Measurements from ENCODE around the gene IL20. TPM values are rescaled to one million over a fixed set of nuclear protein-coding genes. Genes with fewer than 3 reads are reported as not detected.

IL20 gene
- polyA plus RNA-seq, 1 donor (not counting 4 experiments of a cell fraction or from before 2014, with no cell fraction given), result 4.7 TPM

- dilution Hi-C loops (cut with MboI; ENCODE audit: extremely low pct_ligation_motif_present, low sequenced_read_pairs), result no loop called here
- Histone ChIP-seq H3K9ac (ENCODE audit: control insufficient read depth, extremely low read depth, insufficient read depth, low read length) (no peak overlapping the region), H3K4me3 (ENCODE audit: control insufficient read depth in 2 of 3, extremely low read depth in 1 of 3, insufficient read depth in 2 of 3, low read depth in 1 of 3, low read length in 3 of 3) (no peak overlapping the region), H3K36me3 (ENCODE audit: control insufficient read depth in 2 of 2, extremely low read depth in 1 of 2, insufficient read depth in 2 of 2, low read length in 2 of 2) (no peaks in the 10 kb centered on the region), H2AFZ (ENCODE audit: control insufficient read depth, low read length) (no peak overlapping the region), H3K27ac (ENCODE audit: control insufficient read depth, insufficient read depth, low read length) (no peak overlapping the region), H4K20me1 (ENCODE audit: control insufficient read depth, extremely low read depth, insufficient read depth, low read length) (no peaks in the 10 kb centered on the region), H3K27me3 (ENCODE audit: control insufficient read depth, extremely low read depth, insufficient read depth, low read length) (no peaks in the 10 kb centered on the region), H3K9me1 (ENCODE audit: control insufficient read depth, extremely low read depth, insufficient read depth, low read length) (no peaks in the 10 kb centered on the region), H3K4me1 (ENCODE audit: control insufficient read depth, extremely low read depth, insufficient read depth, low read length) (no peaks in the 10 kb centered on the region), H3K79me2 (ENCODE audit: control insufficient read depth, insufficient read depth, low read length) (no peaks in the 10 kb centered on the region), H3K4me2 (ENCODE audit: control insufficient read depth, extremely low read depth, insufficient read depth, low read depth, low read length) (no peak overlapping the region), H3K9me3 (ENCODE audit: control insufficient read depth, low read depth, low read length) (no peaks in the 10 kb centered on the region)
- DNase-seq (ENCODE audit: low read depth, low spot score), result no peak
- no peak for TF ChIP-seq EZH2 (IDR thresholded peaks at IDR 0.05; ENCODE audit: low read length)
- no peak for FAIRE-seq
These were observed 50.7 kb downstream of the IL20 start for GRCh38 chr1:206916000-206916709.

- Histone ChIP-seq H3K4me2 (ENCODE audit: control insufficient read depth, extremely low read depth, insufficient read depth, low read depth, low read length) (no peak overlapping the region), H3K9ac (ENCODE audit: control insufficient read depth, extremely low read depth, insufficient read depth, low read length) (no peak overlapping the region), H3K9me1 (ENCODE audit: control insufficient read depth, extremely low read depth, insufficient read depth, low read length) (no peaks in the 10 kb centered on the region), H3K9me3 (ENCODE audit: control insufficient read depth, low read depth, low read length) (no peaks in the 10 kb centered on the region), H3K4me3 (ENCODE audit: control insufficient read depth in 2 of 3, extremely low read depth in 1 of 3, insufficient read depth in 2 of 3, low read depth in 1 of 3, low read length in 3 of 3) (no peak overlapping the region), H3K27ac (ENCODE audit: control insufficient read depth, insufficient read depth, low read length) (no peak overlapping the region), H3K36me3 (ENCODE audit: control insufficient read depth in 2 of 2, extremely low read depth in 1 of 2, insufficient read depth in 2 of 2, low read length in 2 of 2) (no peaks in the 10 kb centered on the region), H2AFZ (ENCODE audit: control insufficient read depth, low read length) (no peak overlapping the region), H4K20me1 (ENCODE audit: control insufficient read depth, extremely low read depth, insufficient read depth, low read length) (no peaks in the 10 kb centered on the region), H3K79me2 (ENCODE audit: control insufficient read depth, insufficient read depth, low read length) (no peaks in the 10 kb centered on the region), H3K4me1 (ENCODE audit: control insufficient read depth, extremely low read depth, insufficient read depth, low read length) (no peaks in the 10 kb centered on the region), H3K27me3 (ENCODE audit: control insufficient read depth, extremely low read depth, insufficient read depth, low read length) (no peaks in the 10 kb centered on the region)
- TF ChIP-seq CTCF (optimal IDR thresholded peaks at IDR 0.05 in 1 of 3, IDR thresholded peaks at IDR 0.05 in 1 of 3, conservative IDR thresholded peaks at IDR 0.05 in 1 of 3; ENCODE audit: extremely low read depth in 1 of 3, insufficient read depth in 2 of 3, low read length in 3 of 3) (no peak), EZH2 (IDR thresholded peaks at IDR 0.05; ENCODE audit: low read length) (no peak)
- dilution Hi-C loops (cut with MboI; ENCODE audit: extremely low pct_ligation_motif_present, low sequenced_read_pairs), result no loop called here
- DNase-seq (ENCODE audit: low read depth, low spot score) (no peak), FAIRE-seq (no peak)
These were observed 52.7 kb downstream of the IL20 start for GRCh38 chr1:206918076-206918475.

Other genes with a start within 250 kb of the IL20 start
- 9.9 to 15.0 TPM (median 11.8 TPM) in 3 replicates for gene DYRK3, start 230.1 kb upstream of the IL20 start, polyA plus RNA-seq
- 41.5 to 67.0 TPM (median 42.1 TPM) in 3 replicates for gene MAPKAPK2, start 180.7 kb upstream of the IL20 start, polyA plus RNA-seq
- not detected in 3 replicates for gene IL19, start 94.8 kb upstream of the IL20 start, polyA plus RNA-seq
- not detected in 3 replicates for gene IL10, start 93.1 kb upstream of the IL20 start, polyA plus RNA-seq
- gene IL24, start 31.8 kb downstream of the IL20 start, polyA plus RNA-seq, result 2.1 to 3.1 TPM (median 2.3 TPM) in 3 replicates
- 1.8 to 8.1 TPM (median 1.8 TPM) in 3 replicates for gene FCMR, start 56.3 kb downstream of the IL20 start, polyA plus RNA-seq
- 0.01 TPM in 1 of 3 replicates, not detected in the others for gene PIGR, start 80.8 kb downstream of the IL20 start, polyA plus RNA-seq
- gene FCAMR, start 104.8 kb downstream of the IL20 start, polyA plus RNA-seq, result not detected in 3 replicates
- 38.8 to 69.2 TPM (median 65.3 TPM) in 3 replicates for gene C1orf116, start 167.1 kb downstream of the IL20 start, polyA plus RNA-seq
- 3.2 to 5.2 TPM (median 3.4 TPM) in 3 replicates for gene YOD1, start 185.6 kb downstream of the IL20 start, polyA plus RNA-seq
- 8.7 to 13.9 TPM (median 12.2 TPM) in 3 replicates for gene PFKFB2, start 187.7 kb downstream of the IL20 start, polyA plus RNA-seq
- gene C4BPB, start 223.2 kb downstream of the IL20 start, polyA plus RNA-seq, result not detected in 3 replicates
- not detected in 3 replicates for gene C4BPA, start 238.6 kb downstream of the IL20 start, polyA plus RNA-seq

Data from keratinocyte (primary cell).